Fibroblast of peridontal ligament (primary cell): Measurements from ENCODE around the gene TRERF1.

Source experiments
- DNase-seq: peaks from one replicate; pipeline ENCODE4 v3.0.0-alpha.2; 2010; ENCODE audit errors: extremely low read depth

TRERF1 gene

DNA sequence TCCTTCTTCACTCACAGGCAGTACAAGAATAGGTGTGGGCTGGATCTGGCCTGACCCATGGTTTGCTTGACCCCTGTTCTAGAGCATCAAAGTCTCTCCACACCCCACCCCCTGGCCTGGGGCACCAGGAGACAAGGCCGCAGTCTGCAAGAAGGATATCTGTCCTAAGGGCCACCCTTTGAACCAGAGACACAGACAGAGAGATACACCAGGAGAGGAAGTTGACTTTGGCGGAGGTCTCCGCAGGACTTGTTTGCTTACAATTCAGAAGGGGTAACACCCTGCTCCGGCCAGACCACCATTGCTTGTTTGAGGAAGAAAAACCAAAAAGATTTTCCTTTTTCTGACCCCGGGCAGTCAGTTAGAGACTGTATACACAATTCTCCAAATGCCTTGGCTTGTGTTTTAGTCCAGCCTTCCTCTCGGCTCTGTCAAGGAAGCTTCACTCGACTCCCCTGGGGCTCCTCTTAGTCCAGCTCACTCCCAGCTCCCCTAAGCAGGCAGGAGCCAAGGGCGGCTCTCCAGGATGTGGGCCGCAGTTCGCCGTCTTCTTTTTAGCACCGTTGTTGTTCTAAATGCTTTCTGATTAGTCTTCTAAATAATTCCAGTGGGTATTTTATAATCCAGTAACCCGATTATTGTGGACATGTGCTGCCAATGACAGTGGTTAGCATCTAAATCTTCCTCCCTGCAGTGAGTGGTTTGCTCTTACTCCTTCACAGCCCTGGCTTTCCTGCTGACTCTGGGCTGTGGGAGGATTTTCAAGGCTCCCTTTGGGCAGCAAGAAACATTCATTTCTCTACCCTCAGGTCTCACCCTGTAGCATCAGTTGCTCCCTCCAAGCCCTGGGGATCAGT, 175.5 kb downstream of the TRERF1 start:
- DNase-seq = peak; percentile 76

DNA sequence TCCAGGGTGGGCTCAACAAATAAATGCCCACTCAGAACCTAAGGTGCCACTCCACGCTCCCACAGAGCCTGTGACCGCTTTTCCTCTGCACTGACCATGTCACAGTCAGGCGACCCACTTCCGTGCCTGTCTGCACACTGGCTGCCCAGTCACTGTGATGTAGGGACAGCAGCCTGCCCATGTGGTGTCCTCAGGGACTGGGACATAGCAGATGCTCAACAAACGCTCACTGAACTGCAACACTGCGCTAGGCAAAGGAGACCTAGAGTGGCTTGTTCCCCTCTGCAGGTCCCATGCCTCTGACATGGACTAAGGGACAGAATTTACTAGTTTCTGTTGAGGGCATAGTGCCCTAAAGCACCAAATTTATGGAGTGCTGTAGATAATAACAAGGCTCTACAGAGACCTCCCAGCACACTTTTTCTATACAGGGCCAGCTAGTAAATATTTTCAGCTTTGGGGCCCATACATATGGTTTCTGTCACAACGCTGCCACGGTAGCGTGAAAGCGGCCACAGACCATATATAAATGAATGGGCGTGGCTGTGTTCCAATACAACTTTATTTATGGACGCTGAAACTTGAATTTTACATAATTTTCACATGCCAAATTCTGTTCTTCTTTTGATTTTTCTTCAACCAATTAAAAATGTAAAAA, 176.2 kb downstream of the TRERF1 start:
- DNase-seq = no peak

DNA sequence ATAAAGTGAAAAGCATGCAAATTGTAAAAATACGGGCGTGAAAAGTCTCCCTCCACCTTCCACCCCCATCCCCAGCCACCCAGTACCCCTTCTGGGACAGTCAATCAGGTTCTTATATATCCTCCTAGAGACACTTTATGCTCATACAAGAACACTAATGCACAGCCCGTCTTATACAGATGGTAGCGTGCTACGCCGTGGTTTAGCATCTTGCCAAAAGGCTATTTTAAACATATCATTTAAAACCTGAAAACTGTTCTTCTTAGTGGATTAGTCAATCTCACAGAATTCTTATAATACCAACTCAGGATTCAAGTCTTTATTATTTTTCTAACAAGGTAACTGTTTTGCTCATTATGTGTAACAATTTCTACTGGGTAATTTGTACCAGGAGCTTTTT, 176.8 kb downstream of the TRERF1 start:
- no peak for DNase-seq

DNA sequence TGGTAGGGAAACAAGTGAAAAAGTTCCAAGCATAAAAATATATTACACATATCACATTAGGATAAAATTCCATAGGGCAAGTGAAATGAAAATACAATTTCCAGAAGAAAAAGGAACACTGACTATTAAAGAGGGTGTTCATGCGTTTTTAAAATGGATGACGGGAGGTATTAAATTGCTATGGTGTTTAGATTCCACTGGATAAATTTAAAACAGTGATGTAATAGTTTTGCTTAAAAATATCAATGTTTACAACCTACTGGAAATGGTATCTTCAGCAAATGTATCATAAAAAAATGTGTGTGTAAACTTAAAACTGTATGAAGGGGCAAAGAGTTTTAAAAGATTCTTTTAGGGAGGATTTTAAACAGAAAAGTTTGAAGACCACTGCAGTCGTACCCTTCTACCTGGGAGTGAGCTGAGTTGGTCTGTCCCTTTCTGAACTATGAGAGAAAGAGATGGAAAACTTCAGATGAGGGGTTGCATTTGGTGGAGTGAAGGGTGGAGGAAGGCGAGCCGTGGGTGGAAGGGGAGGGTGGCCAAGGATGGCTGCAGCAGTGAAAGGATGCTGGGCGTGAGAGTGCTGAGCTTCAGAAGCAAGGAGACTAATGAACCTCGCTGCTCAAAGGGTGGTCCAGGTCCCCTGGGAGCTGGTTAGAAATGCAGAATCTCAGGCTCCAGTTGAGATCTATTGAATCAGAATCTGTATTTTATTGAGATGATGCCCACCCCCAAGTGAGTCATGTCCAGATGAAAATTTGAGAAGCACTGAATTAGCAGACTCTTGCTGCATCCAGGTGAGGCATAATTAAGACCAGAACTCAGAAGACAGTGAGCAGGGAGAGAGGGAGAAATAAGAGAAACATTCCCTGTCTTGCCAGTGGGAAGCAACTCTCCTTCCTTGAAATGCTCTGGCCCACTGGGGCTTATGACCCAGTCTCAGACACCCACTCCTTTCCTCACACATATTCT, 179.6 kb downstream of the TRERF1 start:
- peak; percentile 95 for DNase-seq

DNA sequence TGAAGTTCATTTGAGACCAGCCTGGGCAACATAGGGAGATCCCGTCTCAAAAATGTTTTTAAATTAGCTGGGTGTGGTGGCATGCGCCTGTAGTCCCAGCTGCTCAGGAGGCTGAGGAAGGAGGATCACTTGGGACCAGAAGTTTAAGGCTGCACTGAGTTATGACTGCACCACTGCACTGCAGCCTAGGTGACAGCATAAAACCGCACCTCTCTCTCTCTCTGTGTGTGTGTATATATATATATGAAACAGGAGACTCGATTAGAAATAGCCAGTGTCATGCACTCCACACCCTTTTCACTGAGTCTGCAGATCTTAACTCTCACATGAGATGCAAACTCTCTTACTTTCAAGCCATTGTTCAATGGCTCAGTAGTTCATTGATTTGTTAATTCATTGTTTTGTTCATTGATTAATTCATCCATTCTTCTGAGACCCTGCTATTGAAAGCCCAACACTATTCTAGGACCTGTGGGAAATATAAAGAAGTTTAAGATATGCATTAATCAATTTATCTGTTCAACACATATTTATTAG, 181.7 kb downstream of the TRERF1 start:
- no peak for DNase-seq

DNA sequence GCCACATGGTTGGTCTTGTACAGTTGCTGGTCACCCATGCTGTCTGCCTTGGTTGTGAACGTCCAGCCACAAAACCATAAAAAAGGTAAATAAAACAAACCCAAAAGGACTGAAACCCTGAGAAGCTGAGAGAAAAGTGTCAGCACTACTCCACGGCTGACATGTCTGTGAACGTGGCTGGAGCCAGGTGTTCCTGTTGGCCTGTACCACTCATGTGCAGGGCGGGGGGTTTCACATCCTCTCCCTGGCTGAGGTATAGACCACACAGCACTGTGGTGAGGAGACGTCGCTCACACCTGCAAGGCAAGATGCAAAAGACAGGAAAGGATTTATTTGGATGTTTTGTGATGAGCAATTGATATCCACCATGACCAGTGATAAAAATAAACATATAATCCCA, 182.2 kb downstream of the TRERF1 start:
- DNase-seq = no peak

DNA sequence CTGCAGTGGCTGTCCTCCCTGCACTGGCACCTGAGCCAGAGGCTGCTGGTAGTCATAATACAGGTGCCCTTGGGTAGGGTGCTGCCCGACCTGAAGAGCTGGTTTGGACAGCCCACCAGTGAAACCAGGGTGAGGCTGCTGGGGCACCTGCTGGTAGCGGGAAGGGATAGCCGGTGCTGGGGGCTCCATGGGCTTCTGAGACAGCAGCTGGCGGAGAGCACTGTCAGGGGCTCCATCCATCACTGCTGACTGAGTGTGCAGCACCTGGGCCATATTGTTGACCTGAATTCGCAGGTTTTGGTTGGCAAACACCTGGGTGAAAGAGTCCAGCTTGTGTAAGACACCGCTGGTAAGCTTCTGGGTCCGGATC, 182.9 kb downstream of the TRERF1 start:
- no peak for DNase-seq

DNA sequence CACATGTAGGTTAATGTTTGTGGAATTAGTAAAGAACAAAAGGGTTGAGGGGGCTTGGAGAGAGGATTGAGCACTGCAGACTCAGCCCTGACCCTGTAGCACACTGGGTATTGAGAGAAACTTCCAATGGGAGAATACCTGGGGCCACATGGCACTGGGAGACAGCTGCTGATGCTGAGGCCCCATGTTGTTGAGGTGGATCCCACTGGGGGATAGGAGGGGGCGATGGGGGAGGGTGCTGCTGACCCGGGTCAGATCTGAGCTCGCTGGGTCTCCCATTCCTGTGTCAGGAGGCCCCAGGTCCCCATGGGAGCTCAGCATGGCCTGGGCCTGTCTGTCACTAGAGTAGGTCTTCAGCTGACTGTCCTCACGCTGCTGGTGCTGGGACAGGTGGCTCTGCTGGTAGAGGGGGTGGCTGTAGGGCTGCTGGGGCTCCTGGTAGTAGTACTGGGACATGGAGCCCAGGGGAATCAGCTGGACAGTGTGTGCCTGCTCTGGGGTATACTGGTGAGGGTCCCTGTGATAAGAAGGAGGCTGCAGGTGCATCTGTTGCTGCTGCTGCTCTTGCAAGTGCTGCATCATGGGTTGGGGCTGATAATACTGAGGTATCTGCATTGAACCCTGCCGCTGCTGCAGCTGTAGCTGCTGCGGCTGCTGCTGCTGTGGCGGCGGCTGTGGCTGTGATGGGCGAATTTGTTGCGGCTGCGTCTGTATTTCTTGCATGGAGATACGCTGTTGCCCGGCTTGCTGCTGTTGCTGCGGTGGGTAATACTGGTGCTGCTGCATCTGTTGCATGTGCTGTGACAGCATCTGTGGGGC, 183.5 kb downstream of the TRERF1 start:
- DNase-seq = no peak

DNA sequence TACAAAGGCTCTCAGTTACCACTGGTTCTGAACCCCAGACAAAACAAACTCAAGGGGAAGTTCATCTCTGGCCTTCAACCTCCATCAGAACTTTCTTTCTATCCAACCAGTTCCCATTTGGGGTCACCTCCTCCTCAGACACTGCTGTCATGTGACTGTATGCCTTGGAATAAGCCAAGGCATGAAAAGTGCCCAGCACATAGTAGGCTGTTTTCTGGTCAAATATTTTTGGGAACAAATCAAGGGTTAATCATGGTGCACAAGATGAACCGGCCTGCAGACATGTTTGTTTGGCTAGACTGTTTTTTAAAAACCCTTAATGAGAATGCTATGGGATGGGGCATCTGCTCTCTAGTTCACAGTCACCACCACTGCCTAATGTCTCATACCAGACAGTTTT, 185.2 kb downstream of the TRERF1 start:
- DNase-seq = no peak

DNA sequence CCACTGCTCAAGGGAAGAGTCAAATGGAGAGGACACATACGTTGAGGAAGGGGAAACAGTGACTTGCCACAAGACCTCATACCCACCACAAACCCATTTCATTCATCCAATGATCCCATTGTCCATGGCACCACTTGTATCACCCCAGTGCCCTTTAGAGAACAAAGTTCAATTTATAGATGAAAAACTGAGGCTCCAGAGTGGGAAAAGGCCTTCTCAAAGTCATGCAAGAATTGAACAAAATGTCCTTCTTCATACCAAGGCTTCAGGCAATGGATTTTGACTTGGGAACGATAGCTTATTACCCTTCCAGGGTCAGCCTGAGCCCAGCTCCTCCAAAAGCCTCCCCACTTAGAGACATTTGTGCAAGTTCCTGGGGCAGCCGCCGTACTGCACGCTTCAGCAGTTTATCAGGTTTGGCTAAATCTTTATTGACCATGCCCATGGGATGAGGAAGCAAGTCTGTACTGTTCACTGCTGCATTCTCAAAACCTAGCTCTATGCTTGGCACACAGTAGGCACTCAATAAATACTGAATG, 186.8 kb downstream of the TRERF1 start:
- no peak for DNase-seq

DNA sequence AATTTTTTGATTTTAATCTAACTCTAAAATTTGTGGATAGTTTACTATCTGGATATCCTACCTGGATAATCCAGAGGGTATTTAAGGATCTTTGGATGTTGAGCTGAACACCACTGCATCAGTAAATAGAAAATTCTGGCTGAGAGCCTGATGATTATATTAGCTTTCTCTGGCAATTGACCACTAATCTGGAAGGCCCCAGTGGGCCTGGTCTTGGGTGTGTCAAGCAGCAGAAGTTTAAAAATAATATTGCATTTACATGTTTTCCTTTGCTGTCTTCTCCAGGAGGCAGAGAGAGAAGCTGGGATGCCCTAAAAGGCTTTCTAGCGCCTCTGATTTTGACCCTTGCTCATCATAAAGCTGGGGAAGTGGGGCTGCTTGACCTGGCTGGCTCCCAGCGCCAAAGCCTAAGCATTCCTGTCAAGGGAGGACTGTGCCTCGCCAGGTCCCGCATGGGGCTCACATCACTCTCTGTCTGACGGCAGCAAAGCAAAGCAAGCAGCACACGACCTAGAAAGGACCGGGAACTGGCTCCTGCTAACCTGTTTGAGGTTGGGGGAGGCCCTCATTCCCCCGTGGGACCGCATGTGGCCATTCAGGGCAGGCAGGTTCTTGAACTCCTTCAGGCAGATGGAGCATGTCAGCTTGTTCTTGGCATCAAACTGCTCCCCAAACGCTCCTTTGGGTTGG, 187.4 kb downstream of the TRERF1 start:
- DNase-seq = no peak

DNA sequence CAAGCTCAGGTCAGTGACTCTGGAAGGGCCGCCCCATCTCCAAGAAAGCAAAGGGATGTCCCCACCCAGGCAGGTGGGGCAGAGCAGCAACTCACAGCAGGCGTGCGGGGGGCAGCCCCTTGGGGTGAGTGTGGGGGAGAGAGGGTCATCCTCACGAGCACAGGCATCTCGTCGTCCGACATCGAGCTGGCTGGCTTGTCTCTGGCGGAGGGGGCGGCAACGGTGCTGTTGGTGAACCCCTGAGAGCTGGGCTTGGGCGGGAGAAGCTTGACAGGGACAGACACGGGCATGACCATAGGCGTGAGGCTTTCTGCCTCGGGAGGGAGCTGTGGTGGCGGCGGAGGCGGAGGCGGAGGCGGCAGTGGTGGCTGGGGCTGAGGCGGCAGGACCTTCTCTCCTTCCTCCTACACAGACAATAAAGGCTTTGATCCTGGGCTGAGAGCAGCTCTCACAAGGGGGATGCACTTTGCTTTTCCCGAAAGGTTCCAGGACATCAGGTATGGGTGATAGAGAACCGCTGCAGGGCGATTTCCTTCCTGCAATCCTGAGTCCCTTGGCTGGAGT, 188.5 kb downstream of the TRERF1 start:
- DNase-seq = no peak

DNA sequence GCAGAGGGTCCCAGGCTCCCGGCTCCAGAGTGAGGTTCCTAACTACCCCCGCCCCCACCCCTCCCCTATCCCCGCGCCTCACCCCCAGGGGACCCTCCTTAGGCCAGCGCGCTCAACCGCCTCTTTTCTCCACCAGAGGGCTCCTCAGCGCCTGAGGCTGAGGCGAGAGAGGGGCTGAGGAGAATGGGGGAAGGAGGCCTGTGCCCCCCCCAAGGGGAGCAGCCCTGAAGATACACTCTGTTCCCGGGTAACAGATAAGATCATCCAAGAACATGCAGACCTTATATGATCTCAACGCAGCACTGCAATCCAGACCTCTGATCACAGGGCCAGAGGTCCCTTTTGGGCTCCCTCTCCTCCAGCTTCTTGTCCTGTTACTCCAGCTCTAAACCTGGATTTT, 190.8 kb downstream of the TRERF1 start:
- DNase-seq = no peak

DNA sequence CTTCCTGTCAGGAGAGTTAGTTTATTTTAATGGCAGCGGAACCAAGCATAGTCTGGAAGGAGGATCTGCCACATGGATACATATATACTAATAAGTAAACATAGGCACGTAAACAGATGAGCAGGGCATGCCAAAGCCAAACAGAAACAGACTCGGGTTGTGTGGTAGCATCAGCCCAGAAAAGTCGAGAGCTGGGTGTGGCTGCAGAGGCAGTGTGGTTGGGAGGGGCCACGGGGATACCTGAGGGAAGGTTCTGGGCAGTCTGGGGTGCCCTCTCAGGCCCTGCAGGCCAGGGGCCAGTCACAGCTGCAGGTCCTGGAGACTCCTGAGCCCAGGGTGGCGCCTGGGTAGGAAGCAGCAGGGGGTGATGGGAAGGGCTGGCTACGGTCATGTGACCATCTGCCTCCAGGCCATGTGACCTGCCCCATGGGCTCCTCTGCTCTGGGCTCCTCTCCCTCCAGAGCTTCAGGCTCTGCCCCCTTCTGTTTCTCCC, 191.3 kb downstream of the TRERF1 start:
- no peak for DNase-seq

DNA sequence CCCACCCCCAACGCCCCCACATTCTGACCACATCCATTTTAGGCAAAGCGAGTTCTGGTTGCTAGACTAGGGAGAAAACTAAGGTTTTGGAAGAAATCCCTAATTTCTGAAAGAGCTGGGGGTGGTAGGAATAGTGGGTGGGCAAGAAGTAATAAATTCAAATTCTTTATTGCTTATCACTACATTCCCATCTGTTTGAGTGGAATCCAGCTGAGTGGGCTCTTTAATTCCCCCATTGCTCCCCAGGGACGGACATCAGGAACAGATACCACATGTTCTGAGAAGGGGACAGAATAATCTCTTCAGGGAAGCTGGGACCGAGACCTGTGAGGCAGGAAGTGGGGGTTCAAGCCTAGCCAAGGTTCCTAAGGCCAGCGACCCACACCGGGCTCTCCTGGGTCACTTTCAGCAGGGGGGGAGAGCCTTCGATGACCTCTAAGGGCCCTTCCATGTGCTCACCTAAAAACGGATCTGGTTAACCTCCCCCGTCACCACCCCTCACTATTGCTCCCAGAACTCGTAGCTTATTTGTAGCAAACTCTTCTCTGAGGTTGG, 191.8 kb downstream of the TRERF1 start:
- no peak for DNase-seq

DNA sequence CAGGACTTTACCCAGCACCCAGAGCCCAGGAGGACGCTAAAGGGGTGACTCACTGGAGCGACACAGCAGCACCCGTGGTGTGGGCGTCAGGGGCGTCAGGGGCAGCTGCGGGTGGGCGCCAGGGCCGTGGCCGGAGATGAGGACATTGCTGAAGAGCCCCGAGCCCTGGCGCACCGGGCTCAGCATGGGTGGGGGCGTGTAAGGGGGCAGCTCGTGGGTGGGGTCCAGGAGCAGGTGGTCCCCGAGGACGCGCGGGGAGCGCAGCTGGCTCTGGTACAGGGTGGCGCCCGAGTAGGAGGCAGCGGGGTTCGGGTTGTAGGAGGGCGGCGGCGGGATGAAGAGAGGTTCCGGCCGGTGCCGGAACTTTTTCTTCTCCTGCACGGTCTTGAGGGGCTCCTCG, 192.4 kb downstream of the TRERF1 start:
- no peak for DNase-seq

DNA sequence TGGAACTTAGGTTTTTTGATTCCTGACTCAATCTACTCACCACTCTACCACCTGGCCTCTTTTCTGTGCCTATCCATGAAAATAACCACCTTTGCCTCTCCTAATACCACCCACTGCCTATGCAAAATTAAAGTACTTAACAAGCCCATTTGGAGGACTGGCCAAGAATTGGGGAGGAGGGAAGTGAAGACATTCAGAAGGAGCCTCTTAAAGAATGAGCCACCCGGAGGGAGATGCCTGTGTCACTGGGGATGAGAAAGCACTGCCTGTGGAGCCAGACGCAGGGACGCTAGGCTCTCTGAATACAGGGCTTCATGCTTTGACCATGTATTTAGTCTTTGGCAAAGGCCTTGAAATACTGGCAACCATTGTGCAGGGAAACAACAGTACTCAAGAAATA, 194.1 kb downstream of the TRERF1 start:
- DNase-seq = no peak

DNA sequence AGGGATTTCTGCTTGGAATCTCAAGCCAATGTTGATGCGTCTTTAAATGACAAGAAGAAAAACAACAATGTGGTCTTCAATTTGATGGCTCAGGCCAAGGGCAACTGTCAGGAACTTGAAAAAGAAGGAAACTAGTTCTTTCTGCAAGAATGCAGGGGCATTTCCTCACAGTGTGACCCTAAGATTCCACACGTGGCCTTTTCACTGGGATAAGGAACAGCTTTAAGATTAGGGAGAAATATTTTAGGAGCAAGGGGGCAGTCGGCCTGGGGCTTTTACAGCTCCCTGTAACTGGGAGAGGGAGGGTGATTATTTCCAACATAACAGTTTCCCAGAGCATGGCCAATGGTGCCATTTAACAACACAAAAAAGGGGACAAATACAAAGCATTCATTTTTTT, 194.7 kb downstream of the TRERF1 start:
- no peak for DNase-seq

DNA sequence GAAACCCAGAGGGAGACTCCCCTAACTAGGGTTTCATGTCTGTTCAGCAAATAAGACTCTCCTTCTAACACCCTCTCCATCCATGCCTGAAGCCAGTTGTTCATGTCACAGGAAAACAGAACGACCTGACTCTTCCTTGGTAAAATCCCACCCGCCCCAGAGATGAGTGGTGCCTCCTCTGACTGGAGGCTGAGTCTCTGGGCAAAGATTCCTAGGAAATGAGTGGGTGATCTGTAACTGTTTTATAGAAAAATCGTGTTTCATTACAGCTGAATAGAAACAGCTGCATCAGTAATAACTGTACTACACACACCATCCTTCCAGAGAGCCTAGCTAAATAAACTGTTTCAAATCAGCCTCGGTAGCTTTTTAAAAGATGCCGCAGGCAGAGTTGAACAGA, 196.7 kb downstream of the TRERF1 start:
- DNase-seq = peak; percentile 60
